GOT3 (cell line): Measurements from ENCODE around the gene ACAP1.

Source experiments
- DNase-seq: peaks from one replicate; lab custom pipeline; 2025; ENCODE audit warnings: mixed read lengths; lab: John Stamatoyannopoulos, UW

ACAP1 gene

GRCh38 chr17:7309628-7310027, 26.7 kb upstream of the ACAP1 start:
- no peak for DNase-seq

DNA sequence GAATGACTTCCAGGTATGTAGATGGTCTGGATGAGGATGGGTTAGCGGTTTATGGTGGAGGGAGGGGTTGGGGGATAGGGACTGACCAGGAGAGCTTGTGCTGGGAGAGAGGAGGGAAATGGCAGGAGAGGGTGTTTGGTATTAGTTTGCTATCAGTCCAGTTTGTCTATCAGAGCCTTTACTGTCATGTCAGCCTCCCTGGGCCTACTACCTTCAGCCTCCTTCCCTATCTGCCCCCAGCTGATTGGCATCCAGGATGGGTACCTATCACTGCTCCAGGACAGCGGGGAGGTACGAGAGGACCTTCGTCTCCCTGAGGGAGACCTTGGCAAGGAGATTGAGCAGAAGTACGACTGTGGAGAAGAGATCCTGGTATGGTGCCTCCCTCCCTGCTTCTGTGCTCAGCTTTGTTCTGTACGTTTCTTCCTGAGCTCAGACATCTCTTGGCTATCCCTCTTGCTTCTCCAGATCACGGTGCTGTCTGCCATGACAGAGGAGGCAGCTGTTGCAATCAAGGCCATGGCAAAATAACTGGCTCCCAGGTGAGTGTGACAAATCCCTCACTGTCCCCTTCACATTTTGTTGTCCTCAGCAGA, 25.1 kb upstream of the ACAP1 start:
- no peak for DNase-seq

- no peak for DNase-seq
Measured at GRCh38 chr17:7312432-7313087, 23.8 kb upstream of the ACAP1 start.

- DNase-seq, result no peak
Measured at GRCh38 chr17:7313088-7313889, 23.0 kb upstream of the ACAP1 start.

DNA sequence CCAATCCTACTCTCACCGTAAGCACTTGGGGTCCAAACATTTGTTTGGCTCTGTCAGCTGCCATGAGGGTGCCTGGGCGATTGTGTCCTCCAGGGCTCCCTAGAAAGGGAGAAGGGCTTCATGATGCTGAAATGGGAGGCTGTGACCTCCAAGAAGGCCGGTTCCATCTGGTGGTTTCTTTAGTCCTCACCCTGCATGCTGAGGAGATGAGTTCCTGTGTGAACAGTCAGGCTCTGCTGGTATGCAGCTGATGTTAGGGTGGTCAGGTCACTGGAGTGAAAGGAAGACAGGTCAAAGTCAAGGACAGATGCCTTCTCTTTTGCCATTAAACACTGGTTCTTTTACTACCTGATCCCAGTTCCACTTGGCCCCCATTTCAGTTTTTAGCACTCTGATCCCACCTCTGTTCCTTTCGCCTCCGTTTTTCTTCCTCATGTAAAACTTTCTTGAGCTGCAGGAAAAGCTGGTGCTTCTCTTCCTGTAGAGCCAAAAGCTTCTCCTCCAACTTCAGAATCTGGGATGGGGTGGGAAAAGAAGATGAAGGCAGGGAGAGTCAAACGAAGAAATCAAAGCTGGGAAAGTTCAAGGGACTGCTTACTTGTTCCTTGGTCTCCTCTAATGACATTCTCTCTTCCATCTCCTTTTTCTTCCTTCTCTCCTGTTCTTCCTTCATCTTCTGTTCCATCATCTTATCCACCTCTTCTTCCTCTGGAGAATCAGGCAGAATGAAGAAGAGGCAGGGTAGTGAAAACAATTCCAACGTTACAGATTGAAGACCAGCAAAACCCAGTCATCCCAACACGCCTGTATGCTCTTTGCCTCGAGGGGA, 22.2 kb upstream of the ACAP1 start:
- no peak for DNase-seq

GRCh38 chr17:7314719-7315569, 21.4 kb upstream of the ACAP1 start, which contains the start of gene GPS2:
Gene GPS2, minus strand, starts transcription at chr17:7315360. Its CDS starts 308 bp downstream, at chr17:7315052.
- peak; percentile 49 for DNase-seq

DNA sequence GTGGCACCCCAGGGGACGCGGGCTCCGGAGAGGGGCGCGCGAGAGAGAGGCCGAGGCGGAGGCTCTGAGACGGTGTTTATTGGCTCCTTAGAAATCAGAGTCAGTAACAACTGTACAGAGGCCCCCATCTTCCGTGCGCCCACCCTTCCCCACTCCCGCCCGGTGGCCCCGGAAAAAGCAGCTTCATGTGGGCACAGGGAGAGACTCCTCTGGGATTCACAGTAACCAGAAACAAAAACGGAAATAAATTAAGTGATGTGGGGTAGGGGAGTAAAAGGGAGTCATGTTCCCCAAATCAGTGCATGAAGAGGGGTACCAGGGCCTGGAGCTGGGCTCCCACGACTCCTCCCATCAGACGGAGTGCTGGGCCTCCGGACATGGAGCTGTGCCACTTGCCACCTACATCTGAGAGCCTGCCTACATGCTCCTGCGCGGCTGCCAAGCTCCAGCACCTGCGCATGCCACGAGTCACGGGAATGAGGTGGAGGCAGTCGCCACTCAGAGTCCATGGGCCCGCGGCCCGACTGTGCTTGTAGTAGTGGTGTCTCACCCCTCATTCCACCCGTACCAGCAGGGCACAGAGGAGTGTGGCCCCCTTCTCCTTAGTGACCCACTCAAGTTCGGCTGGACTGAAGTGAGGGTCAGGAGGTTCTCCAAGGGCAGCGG, 20.6 kb upstream of the ACAP1 start:
- DNase-seq, result no peak

GRCh38 chr17:7317161-7317803, 19.0 kb upstream of the ACAP1 start:
- no peak for DNase-seq

DNA sequence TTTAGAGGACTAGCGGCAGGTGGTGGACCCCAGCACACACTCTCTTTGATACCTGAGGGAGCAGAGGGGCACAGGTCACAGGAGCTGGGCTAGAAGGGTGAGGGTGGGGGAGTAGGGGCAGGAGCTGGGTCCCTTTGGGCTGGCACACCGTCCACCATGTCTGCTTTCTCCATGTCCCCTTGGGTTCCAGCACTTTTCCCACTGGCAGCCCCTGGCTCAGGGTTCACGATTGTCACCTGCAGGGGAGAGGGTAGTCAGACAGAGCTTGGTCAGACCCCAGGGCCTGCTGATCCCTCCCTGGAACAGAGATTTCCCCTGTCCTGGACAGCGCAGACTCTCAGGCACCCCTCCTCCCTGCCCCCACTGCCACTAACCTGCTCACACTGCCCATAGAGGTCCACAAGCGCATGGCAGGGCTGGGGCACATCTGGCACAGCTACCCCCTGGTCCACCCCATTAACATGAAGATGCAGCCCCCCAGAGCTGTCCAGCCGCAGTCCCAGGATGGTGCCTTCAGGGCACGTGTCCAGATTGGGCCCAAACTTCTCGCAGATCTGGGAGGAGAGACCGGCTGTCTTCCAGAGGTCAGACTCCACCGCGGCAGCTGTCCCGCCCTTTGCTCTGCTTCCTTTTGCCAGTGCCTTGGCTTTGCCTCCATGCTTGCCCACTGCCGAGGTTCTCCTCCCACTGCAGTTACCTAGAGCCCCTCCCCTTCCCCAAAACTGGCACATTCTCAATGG, 18.0 kb upstream of the ACAP1 start:
- no peak for DNase-seq

GRCh38 chr17:7321466-7321865, 14.9 kb upstream of the ACAP1 start:
- DNase-seq, result no peak

DNA sequence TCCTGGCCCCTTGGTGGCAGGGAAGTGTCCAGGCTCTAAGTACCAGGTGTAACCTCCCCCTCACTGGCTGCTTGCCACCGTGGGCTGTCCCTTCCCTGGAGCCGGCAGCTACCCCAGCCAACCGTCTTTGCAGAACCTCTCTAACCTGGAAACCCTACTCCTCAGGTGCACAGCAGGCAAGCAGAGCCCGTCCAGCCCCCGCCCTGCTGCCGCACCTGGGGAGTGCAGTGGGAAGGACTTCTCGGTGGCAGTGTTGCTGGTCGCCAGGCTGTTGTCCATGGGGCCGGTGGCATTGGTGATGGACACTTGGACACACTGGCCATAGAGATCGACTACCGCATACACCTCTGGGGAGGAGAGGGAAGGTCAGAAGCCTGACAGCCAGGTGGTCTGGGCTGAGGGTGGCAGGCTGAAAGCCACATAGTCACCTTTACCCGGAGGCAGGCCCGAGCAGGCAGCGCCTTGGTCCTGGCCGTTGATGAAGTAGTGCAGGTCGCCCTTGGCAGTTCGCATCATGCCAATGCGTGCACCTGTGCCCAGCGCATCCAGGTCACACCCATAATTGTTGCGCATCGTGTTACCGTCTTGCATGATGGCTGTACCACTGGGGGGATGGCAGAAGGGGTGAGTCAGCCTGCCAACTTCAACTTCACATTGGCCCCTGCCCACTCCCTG, 13.7 kb upstream of the ACAP1 start:
- no peak for DNase-seq

GRCh38 chr17:7323731-7324437, 12.4 kb upstream of the ACAP1 start:
- DNase-seq, result no peak

DNA sequence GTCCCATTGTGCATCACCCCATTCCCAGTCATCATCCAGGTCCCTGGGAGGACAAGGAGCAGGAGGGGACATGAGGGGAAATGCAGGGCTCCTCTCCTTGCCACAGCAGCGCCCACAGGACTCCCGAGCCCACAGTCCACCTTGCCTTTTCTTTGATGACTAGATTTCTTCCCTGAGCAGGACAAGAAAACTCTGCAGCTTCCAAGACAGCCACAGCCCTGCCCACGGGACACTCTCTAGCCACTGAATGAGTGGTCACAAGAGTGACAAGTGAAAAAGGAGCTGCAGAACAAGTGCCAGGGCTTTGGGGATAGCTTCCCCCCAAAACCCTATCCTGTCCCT, 11.9 kb upstream of the ACAP1 start:
- DNase-seq, result no peak

- no peak for DNase-seq
Measured at GRCh38 chr17:7325031-7325528, 11.2 kb upstream of the ACAP1 start.

DNA sequence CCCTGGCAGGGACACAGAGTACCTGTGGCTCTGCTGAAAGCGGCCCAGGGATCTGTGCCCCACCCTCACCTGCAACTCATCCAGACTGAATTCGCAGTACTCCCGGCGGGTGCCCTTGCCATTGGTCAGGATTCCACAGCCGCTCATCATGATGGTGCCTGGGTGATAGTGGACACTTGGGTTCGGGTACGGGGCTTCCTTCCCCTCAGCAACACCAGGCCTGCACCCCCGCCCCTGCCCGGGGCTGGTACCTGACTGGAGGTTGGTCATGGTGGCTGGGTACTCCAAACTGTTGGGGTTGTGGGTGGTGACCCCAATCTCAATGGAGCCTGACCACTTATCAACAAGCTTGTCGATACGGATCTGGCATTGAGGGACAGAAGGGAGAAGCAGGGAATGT, 10.1 kb upstream of the ACAP1 start:
- no peak for DNase-seq

GRCh38 chr17:7327056-7327455, 9.3 kb upstream of the ACAP1 start:
- no peak for DNase-seq

DNA sequence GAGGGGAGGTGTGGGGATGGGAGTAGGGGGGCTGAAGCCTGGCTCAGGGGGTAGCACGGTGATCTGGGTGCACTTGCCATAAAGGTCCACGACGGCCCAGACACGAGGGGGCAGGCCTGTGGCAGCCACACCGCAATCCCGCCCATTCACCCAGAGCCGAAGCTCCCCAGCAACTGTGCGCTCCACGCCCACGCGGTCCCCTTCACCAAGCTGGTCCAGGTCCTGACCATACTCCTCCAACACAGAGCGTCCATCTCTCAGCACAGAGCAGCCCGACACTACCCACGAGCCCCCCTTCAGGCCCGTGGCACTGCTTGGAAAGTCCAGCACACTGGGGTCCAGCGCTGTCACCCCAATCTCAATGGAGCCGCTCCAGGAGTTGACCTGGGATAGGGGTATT, 8.8 kb upstream of the ACAP1 start:
- no peak for DNase-seq

DNA sequence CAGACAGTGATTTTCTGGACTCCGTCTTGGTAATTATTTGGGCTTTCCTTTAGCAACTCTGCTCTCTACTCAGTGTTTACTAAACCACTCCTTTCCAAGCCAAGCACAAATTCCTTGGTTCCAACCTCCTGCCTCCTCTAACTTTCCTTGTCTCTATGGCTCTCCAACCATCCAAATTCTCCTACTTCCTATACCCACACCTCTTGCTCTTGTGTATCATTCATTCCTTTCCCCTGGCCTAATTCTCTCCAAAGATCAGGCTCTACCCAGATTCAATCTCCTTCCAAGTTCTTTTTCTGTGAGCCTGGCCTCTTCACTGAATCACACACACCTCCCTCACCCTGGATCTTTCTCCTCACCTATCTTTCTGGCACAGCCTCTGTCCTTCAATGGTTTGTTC, 8.3 kb upstream of the ACAP1 start:
- no peak for DNase-seq
